Heart left ventricle (tissue), 16 donors: ENCODE measurements around the gene CSNK1A1. TPM values are rescaled to one million over a fixed set of nuclear protein-coding genes. Genes with fewer than 3 reads are reported as not detected.

Experiments used
- ATAC-seq, 4 donors: fragments of 200-7000 bp; cut with Tn5 transposase; one replicate each; pipeline ENCODE4 v1.9.1; 2020 to 2022; ENCODE audit warnings: moderate library complexity in 4 of 4, mild to moderate bottlenecking in 3 of 4, moderate number of reproducible peaks in 1 of 4
- DNase-seq, 5 donors: peaks; one replicate each; pipeline ENCODE4 v3.0.0-alpha.2; 2020
- H3K27ac ChIP-seq, 12 donors: fragments of 200-600 bp; sonication (generic) in 4 of 12; one replicate each; pipeline versions ENCODE4 v1.5.0 to v1.8.0; 2016 to 2022; ENCODE audit warnings: mild to moderate bottlenecking in 2 of 12
- H3K27me3 ChIP-seq, 9 donors: fragments of 200-600 bp; sonication (generic) in 2 of 9; one replicate each; pipeline versions ENCODE4 v1.5.1 to v1.8.0; 2016 to 2022; ENCODE audit warnings: mild to moderate bottlenecking in 3 of 9
- H3K36me3 ChIP-seq, 9 donors: fragments of 200-600 bp; sonication (generic) in 2 of 9; one replicate each; pipeline versions ENCODE4 v1.5.0 to v1.8.0; 2018 to 2022; ENCODE audit warnings: mild to moderate bottlenecking in 2 of 9
- H3K4me1 ChIP-seq, 12 donors: fragments of 200-600 bp; sonication (generic) in 4 of 12; one replicate each; pipeline versions ENCODE4 v1.5.0 to v1.8.0; 2016 to 2022; ENCODE audit warnings: mild to moderate bottlenecking in 3 of 12
- H3K4me3 ChIP-seq, 12 donors: fragments of 200-600 bp; sonication (generic) in 4 of 12; one replicate each; pipeline versions ENCODE4 v1.5.0 to v1.8.0; 2017 to 2022; ENCODE audit warnings: mild to moderate bottlenecking in 9 of 12, moderate library complexity in 4 of 12
- H3K9me3 ChIP-seq, 12 donors: fragments of 200-600 bp; sonication (generic) in 4 of 12; one replicate each; pipeline versions ENCODE4 v1.5.0 to v1.8.0; 2016 to 2022; ENCODE audit warnings: mild to moderate bottlenecking in 1 of 12
- CTCF ChIP-seq, 12 donors: fragments of 200-600 bp; sonication (generic) in 4 of 12; IDR thresholded peaks; one replicate each; pipeline versions ENCODE4 v1.5.0 to v1.8.0; 2018 to 2022; ENCODE audit warnings: antibody characterized with exemption in 12 of 12, mild to moderate bottlenecking in 5 of 12
- POLR2A ChIP-seq, 2 donors: fragments of 450-650 bp; IDR thresholded peaks; one replicate each; pipeline ENCODE4 v1.6.1; 2017; ENCODE audit warnings: antibody characterized with exemption in 2 of 2, mild to moderate bottlenecking in 2 of 2, moderate library complexity in 2 of 2
- WGBS, 4 donors: extraction: QIAGEN DNeasy Blood & Tissue Kit in 2 of 4; methylation state at CpG; one replicate each; pipeline versions ENCODE4 v1.1.5 to v1.1.7; 2013 to 2018; 5-methylcytosine and 5-hydroxymethylcytosine counted together
- intact Hi-C, 10 donors: fragments of 100-400 bp; cut with DNase I; formaldehyde crosslinking; loops; one replicate each; pipeline versions ENCODE4 v1.11.1 to v1.14.2; 2022
- polyA plus RNA-seq, 2 donors: library from polyadenylated mRNA; stranded (reverse); fragments of 200-250 nt; gene quantifications; one replicate each; pipeline ENCODE4 v1.2.3, GENCODE V29; 2013
- total RNA-seq, 9 donors: library from RNA; depleted of rRNA in 2 of 9; stranded (reverse); fragments of >200 nt in 2 of 9; fragmentation: NEBNext Ultra II Directional in 3 of 9; extraction: Animal tissue kit (Norgen Biotek cat#: 25700) in 3 of 9; gene quantifications; one replicate each; pipeline versions ENCODE4 v1.1.0 to v1.2.4, GENCODE V29; 2016 to 2023
- donor health status: ischemic (EF 13 %, LVEDD 7.1; RV severe dilation, severe dysfunction).
- donor health status: healthy with polysubstance abuse.
- donor health status: DM: no; HTN: yes; CAD: no.
- donor health status: DM: no; HTN: no; CAD: no.
- donor health status: ischemic (EF 25% LVEDD 6.9; RV normal size, moderate dysfunction).
- donor health status: ischemic (EF 25% LVEDD 5.7; RV mildly dilated, moderate dysfunction).
- donor health status: healthy.
- donor health status: DM: yes; HTN: yes; CAD: no.
- donor health status: ischemic (EF 35%, LVEDD 5.7; RV mildly dilated, moderate dysfunction).
- donor health status: nonischemic (EF 11% LVEDD 7.7; RV severe dilation, severe dysfunction).
- donor health status: DM: yes; HTN: yes; CAD: no.
- donor health status: PGD.
- donor health status: ischemic (EF 29% LVEDD 5.4; RV normal size, mild dysfunction).
- donor health status: nonischemic (EF 23%, LVEDD 6.1; RV moderate dilation, normal function).

The CSNK1A1 gene
- total and polyA plus RNA-seq, 11 donors, result 42.5 to 242 (median 209) TPM

- TF ChIP-seq POLR2A (IDR thresholded peaks at IDR 0.05) (no peak), CTCF (IDR thresholded peaks at IDR 0.05) (no peak)
- WGBS, 4 donors, result 79 to 94% (median 87%) methylated on average over 5 of the region's 5 CpGs
- H3K27ac ChIP-seq, result no peak overlapping the region
- intact Hi-C loops, result loop anchor here in 1 of 10 donors (10.0 kb wide), 1 partner anchor 434 kb away; the partner anchor contains the start of gene ABLIM3
- no peaks in the 10 kb centered on the region for H3K9me3 ChIP-seq
- H3K27me3 ChIP-seq, result peaks cover 0 to 9% (median 0%) of the 10 kb centered on the region in 9 donors
- H3K4me3 ChIP-seq, result no peak overlapping the region
- ATAC-seq (no peak), DNase-seq (no peak)
- H3K4me1 ChIP-seq, result peaks cover 3 to 34% (median 28%) of the 10 kb centered on the region in 12 donors
- H3K36me3 ChIP-seq, result no peaks in the 10 kb centered on the region
These were observed 27.7 kb upstream of the CSNK1A1 start for GRCh38 chr5:149578896-149579295.

- no peak overlapping the region for H3K4me3 ChIP-seq
- H3K9me3 ChIP-seq, result no peaks in the 10 kb centered on the region
- intact Hi-C loops, result loop anchor here in 1 of 10 donors (10.0 kb wide), 1 partner anchor 431 kb away; the partner anchor contains the start of gene ABLIM3
- DNase-seq (no peak), ATAC-seq (no peak)
- H3K27me3 ChIP-seq, result peaks cover 0 to 3% (median 0%) of the 10 kb centered on the region in 9 donors
- H3K27ac ChIP-seq, result no peak overlapping the region
- H3K4me1 ChIP-seq, result peaks cover 0 to 19% (median 6%) of the 10 kb centered on the region in 12 donors
- 90 to 98% (median 96%) methylated on average over 3 of the region's 3 CpGs for WGBS, 4 donors
- TF ChIP-seq POLR2A (IDR thresholded peaks at IDR 0.05), result no peak
- TF ChIP-seq CTCF (IDR thresholded peaks at IDR 0.05), result no peak
- H3K36me3 ChIP-seq, result no peaks in the 10 kb centered on the region
These were observed 24.8 kb upstream of the CSNK1A1 start for GRCh38 chr5:149576021-149576420.

DNA sequence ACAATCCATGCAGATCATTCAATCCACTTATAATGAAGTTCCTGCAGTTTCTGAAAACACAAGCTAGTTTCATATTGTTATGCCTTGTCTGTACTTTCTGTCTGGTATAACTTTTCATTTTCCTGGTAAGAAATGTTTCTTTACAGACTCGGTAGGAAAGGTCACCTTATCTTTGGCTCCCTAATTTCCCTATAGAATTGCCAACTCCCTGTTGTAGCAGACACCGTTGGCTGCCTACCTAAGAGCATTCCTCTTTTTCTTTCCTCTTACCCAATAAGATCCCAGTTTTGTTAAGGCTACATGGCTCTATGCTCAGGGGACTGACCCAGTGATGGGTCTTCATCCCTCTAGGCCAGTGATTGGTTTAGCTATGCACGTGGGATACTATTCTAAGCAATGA, 23.9 kb upstream of the CSNK1A1 start:
- TF ChIP-seq CTCF (IDR thresholded peaks at IDR 0.05) (no peak), POLR2A (IDR thresholded peaks at IDR 0.05) (no peak)
- H3K27ac ChIP-seq, result no peak overlapping the region
- intact Hi-C loops, result loop anchor here in 1 of 10 donors (10.0 kb wide), 1 partner anchor 430 kb away; the partner anchor contains the start of gene ABLIM3
- ATAC-seq (no peak), DNase-seq (no peak)
- H3K4me3 ChIP-seq, result no peak overlapping the region
- H3K36me3 ChIP-seq, result no peaks in the 10 kb centered on the region
- no peaks in the 10 kb centered on the region for H3K9me3 ChIP-seq
- no peaks in the 10 kb centered on the region for H3K27me3 ChIP-seq
- peaks cover 0 to 10% (median 0%) of the 10 kb centered on the region in 12 donors for H3K4me1 ChIP-seq
- WGBS, 4 donors, result 68 to 75% (median 69%) methylated on average over 3 of the region's 3 CpGs

DNA sequence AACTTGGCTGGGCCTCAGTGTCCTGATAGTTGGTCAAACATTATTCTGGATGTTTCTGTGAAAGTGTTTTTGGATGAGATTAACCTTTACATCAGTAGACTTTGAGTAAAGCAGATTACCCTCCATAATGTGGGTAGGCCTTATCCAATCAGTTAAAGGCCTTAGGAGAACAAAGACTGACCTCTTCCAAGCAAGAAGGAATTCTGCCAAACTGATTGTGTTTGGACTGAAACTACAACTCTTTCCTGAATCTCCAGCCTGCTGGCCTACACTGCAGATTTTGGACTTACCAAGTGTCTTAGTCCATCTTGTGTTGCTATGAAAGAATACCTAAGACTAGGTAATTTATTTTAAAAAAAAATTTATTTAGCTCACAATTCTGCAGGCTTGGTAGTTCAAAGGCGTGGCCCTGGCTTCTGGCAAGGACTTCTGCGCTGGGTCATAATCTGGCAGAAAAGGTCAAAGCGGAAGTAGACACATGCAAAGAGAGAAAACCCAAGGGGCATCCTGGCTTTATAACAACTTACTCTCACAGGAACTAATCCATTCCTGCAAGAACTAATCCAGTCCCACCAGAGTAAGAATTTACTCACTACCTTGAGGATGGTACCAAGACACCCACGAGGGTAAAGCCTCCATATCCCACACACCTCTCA, 21.5 kb upstream of the CSNK1A1 start:
- H3K27ac ChIP-seq, result peak overlapping the region in 3 of 12 donors; percentile 0 to 3 (median 2)
- ATAC-seq (peak in 1 of 4 donors; percentile 27), DNase-seq (no peak)
- intact Hi-C loops, result loop anchor here in 1 of 10 donors (10.0 kb wide), 1 partner anchor 428 kb away; the partner anchor contains the start of gene ABLIM3
- peaks cover 0 to 10% (median 0%) of the 10 kb centered on the region in 12 donors for H3K4me1 ChIP-seq
- no peaks in the 10 kb centered on the region for H3K9me3 ChIP-seq
- WGBS, 4 donors, result 71 to 83% (median 79%) methylated on average over 4 of the region's 4 CpGs
- no peak overlapping the region for H3K4me3 ChIP-seq
- no peaks in the 10 kb centered on the region for H3K36me3 ChIP-seq
- TF ChIP-seq POLR2A (IDR thresholded peaks at IDR 0.05), result no peak
- no peak for TF ChIP-seq CTCF (IDR thresholded peaks at IDR 0.05)
- no peaks in the 10 kb centered on the region for H3K27me3 ChIP-seq
